WTC11 (cell line): Measurements from ENCODE around the gene DHFR. TPM values are rescaled to one million over a fixed set of nuclear protein-coding genes. Genes with fewer than 3 reads are reported as not detected.

Experiments
- ATAC-seq: fragments of 200-7000 bp; cut with Tn5 transposase; 2 replicates; pipeline ENCODE4 v1.10.0; 2021; ENCODE audit warnings: mild to moderate bottlenecking, moderate library complexity
- CTCF ChIA-PET: fragments of 300-600 bp; sonication (Branson Sonifier 250); formaldehyde crosslinking; loops from one replicate; lab custom pipeline; 2021; ENCODE audit warnings: antibody characterized with exemption; lab: Charles Lee
- POLR2A ChIA-PET: fragments of 350-600 bp; sonication (Branson Sonifier 250); formaldehyde crosslinking; loops from one replicate; lab custom pipeline; 2021; ENCODE audit warnings: antibody characterized with exemption; lab: Charles Lee
- DNase-seq: peaks from one replicate; pipeline ENCODE4 v3.0.0; 2021; ENCODE audit warnings: low spot score
- H3K27ac Mint-ChIP-seq: 2 replicates; pipeline ENCODE4 v1.8.0; 2021; ENCODE audit warnings: mixed read lengths
- H3K27me3 Mint-ChIP-seq: 2 replicates; pipeline ENCODE4 v1.8.0; 2021; ENCODE audit warnings: low read depth, mild to moderate bottlenecking, moderate library complexity, mixed read lengths
- H3K36me3 Mint-ChIP-seq: 2 replicates; pipeline ENCODE4 v1.8.0; 2021; ENCODE audit warnings: mixed read lengths
- H3K4me1 Mint-ChIP-seq: 2 replicates; pipeline ENCODE4 v1.8.0; 2022; ENCODE audit warnings: mixed read lengths
- H3K4me3 Mint-ChIP-seq: 2 replicates; pipeline ENCODE4 v1.8.0; 2021; ENCODE audit warnings: mild to moderate bottlenecking, moderate library complexity, mixed read lengths
- H3K9me3 Mint-ChIP-seq: 2 replicates; pipeline ENCODE4 v1.8.0; 2021; ENCODE audit warnings: mixed read lengths
- ATF1 ChIP-seq: sonication (generic); formaldehyde crosslinking; IDR thresholded peaks from 2 replicates; pipeline ENCODE4 v1.8.1; 2023; ENCODE audit warnings: mild to moderate bottlenecking, moderate library complexity, missing genetic modification reagents
- ESRRA ChIP-seq: sonication (generic); formaldehyde crosslinking; IDR thresholded peaks from 2 replicates; pipeline ENCODE4 v1.8.1; 2022; ENCODE audit warnings: mild to moderate bottlenecking, missing genetic modification reagents, borderline replicate concordance
- ETV6 ChIP-seq: sonication (generic); formaldehyde crosslinking; IDR thresholded peaks from 2 replicates; pipeline ENCODE4 v1.8.1; 2022; ENCODE audit warnings: mild to moderate bottlenecking, missing genetic modification reagents
- GABPB1 ChIP-seq: sonication (generic); formaldehyde crosslinking; IDR thresholded peaks from 2 replicates; pipeline ENCODE4 v1.8.1; 2023; ENCODE audit warnings: mild to moderate bottlenecking, missing genetic modification reagents
- NFE2L1 ChIP-seq: sonication (generic); formaldehyde crosslinking; IDR thresholded peaks from 2 replicates; pipeline ENCODE4 v1.8.1; 2023; ENCODE audit warnings: missing genetic modification reagents
- ZNF671 ChIP-seq: fragments of 250-450 bp; sonication (Bioruptor Pico); IDR thresholded peaks from 2 replicates; pipeline ENCODE4 v1.8.0; 2021; ENCODE audit warnings: mild to moderate bottlenecking
- total RNA-seq: library from RNA; stranded (reverse); gene quantifications from 3 replicates; pipeline ENCODE4 v1.2.3, GENCODE V29; 2021
- TF ChIP-seq, protein P1 (sequence below): sonication (generic); formaldehyde crosslinking; IDR thresholded peaks from 2 replicates; pipeline ENCODE4 v1.8.1; 2023; ENCODE audit warnings: mild to moderate bottlenecking, missing genetic modification reagents
- TF ChIP-seq, protein P2 (sequence below): fragments of 250-450 bp; sonication (Bioruptor Pico); IDR thresholded peaks from 2 replicates; pipeline ENCODE4 v1.9.0; 2021; ENCODE audit warnings: mild to moderate bottlenecking
- TF ChIP-seq, protein P3 (sequence below): sonication (generic); formaldehyde crosslinking; IDR thresholded peaks from 2 replicates; pipeline ENCODE4 v1.8.0; 2023; ENCODE audit warnings: mild to moderate bottlenecking, missing genetic modification reagents
- TF ChIP-seq, protein P4 (sequence below): fragments of 250-450 bp; sonication (Bioruptor Pico); conservative IDR thresholded peaks from 2 replicates; pipeline ENCODE4 v1.9.0; 2021; ENCODE audit warnings: mild to moderate bottlenecking
- TF ChIP-seq, protein P5 (sequence below): sonication (generic); formaldehyde crosslinking; IDR thresholded peaks from 2 replicates; pipeline ENCODE4 v1.8.0; 2022; ENCODE audit warnings: mild to moderate bottlenecking, missing genetic modification reagents
- TF ChIP-seq, protein P6 (sequence below): fragments of 250-450 bp; sonication (Bioruptor Pico); IDR thresholded peaks from 2 replicates; pipeline ENCODE4 v1.9.0; 2021; ENCODE audit warnings: mild to moderate bottlenecking
- TF ChIP-seq, protein P7 (sequence below): sonication (generic); formaldehyde crosslinking; IDR thresholded peaks from 2 replicates; pipeline ENCODE4 v1.8.1; 2022; ENCODE audit warnings: mild to moderate bottlenecking, missing genetic modification reagents, moderate library complexity, borderline replicate concordance
- TF ChIP-seq, protein P8 (sequence below): fragments of 250-450 bp; sonication (Bioruptor Pico); IDR thresholded peaks from 2 replicates; pipeline ENCODE4 v1.8.0; 2021; ENCODE audit warnings: mild to moderate bottlenecking

DHFR gene
- total RNA-seq, 1 experiment from 2014 or later = 68.0 TPM

DNA sequence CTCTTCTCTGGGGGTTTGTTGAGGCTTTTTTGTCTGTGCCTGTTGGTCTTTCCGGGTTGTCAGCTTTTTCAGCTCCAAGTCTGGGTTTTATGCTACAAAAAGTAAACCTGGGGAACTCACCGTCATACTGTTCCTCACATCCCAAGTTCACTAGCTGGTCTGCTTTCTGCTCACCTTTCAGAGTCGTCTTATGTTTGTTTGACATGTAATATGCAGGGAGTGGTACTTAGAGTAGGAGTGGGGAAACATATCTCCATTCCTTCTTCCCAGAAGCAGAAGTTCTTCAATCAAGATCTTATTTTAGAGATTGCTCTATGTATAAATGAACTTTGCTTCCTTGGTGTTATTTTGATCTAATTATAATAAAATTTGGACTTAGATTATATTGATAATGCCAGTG is 41.7 kb upstream of the DHFR start (continued):
- no peak for TF ChIP-seq NFE2L1 (CRISPR knock-in tag)

DNA sequence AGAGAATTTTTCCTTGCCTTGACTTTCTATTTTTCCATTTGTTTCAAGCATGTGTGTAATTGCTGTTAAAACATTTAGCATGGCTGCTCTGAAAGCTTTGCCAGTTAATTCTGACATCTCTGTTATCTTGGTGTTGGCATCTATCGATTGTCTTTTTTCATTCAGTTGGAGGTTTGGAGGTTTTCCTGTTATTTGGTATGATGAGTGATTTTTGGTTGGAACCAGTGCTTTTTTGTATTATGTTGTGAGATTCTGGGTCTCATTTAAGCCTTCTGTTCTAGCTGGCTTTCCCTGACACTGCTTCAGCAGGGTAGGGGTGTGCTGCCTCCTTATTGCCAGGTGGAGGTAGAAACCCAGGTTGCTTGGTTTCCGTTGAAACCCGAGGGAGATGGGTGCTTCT is 40.9 kb upstream of the DHFR start:
- Mint-ChIP-seq H3K36me3 (no peaks in the 10 kb centered on the region; the same call in 1 of the 2 replicates), H3K4me3 (no peak overlapping the region), H3K27me3 (no peaks in the 10 kb centered on the region), H3K4me1 (peaks cover 6% of the 10 kb centered on the region), H3K27ac (no peak overlapping the region), H3K9me3 (no peaks in the 10 kb centered on the region)
- TF ChIP-seq ETV6 = no peak
- DNase-seq (no peak), ATAC-seq (no peak)
- CTCF ChIA-PET = interaction anchor here (0.7 kb wide), 1 partner anchor 16 kb away, joined by 3 read pairs; no protein-coding TSS in a partner anchor
- POLR2A ChIA-PET = no interaction called here

DNA sequence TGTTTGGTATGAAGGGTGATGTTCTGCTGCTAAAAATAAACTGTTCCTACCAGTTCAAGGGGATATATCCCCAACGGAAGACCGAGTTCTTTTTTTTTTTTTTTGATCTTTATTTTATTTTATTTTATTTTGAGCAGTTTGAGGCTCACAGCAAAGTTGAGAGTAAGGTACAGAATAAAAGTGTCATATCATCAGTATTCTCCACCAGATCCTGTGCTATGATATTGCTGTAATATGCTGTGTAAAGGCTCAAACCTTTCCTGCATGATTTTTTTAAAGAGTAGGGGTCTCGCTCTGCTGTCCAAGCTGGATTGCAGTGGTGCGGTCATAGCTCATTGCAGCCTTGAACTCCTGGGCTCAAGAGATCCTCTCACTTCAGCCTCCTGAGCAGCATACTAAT is 34.8 kb upstream of the DHFR start:
- no peak for ATAC-seq
- no peaks in the 10 kb centered on the region for H3K36me3 Mint-ChIP-seq
- TF ChIP-seq ESRRA = no peak
- TF ChIP-seq, protein P1, sequence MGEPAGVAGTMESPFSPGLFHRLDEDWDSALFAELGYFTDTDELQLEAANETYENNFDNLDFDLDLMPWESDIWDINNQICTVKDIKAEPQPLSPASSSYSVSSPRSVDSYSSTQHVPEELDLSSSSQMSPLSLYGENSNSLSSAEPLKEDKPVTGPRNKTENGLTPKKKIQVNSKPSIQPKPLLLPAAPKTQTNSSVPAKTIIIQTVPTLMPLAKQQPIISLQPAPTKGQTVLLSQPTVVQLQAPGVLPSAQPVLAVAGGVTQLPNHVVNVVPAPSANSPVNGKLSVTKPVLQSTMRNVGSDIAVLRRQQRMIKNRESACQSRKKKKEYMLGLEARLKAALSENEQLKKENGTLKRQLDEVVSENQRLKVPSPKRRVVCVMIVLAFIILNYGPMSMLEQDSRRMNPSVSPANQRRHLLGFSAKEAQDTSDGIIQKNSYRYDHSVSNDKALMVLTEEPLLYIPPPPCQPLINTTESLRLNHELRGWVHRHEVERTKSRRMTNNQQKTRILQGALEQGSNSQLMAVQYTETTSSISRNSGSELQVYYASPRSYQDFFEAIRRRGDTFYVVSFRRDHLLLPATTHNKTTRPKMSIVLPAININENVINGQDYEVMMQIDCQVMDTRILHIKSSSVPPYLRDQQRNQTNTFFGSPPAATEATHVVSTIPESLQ (CRISPR knock-in tag) = no peak
- no peak for TF ChIP-seq ATF1
- TF ChIP-seq, protein P2, sequence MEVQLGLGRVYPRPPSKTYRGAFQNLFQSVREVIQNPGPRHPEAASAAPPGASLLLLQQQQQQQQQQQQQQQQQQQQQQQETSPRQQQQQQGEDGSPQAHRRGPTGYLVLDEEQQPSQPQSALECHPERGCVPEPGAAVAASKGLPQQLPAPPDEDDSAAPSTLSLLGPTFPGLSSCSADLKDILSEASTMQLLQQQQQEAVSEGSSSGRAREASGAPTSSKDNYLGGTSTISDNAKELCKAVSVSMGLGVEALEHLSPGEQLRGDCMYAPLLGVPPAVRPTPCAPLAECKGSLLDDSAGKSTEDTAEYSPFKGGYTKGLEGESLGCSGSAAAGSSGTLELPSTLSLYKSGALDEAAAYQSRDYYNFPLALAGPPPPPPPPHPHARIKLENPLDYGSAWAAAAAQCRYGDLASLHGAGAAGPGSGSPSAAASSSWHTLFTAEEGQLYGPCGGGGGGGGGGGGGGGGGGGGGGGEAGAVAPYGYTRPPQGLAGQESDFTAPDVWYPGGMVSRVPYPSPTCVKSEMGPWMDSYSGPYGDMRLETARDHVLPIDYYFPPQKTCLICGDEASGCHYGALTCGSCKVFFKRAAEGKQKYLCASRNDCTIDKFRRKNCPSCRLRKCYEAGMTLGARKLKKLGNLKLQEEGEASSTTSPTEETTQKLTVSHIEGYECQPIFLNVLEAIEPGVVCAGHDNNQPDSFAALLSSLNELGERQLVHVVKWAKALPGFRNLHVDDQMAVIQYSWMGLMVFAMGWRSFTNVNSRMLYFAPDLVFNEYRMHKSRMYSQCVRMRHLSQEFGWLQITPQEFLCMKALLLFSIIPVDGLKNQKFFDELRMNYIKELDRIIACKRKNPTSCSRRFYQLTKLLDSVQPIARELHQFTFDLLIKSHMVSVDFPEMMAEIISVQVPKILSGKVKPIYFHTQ (CRISPR knock-in tag) = no peak
- TF ChIP-seq ZNF671 (CRISPR knock-in tag) = no peak
- TF ChIP-seq, protein P3, sequence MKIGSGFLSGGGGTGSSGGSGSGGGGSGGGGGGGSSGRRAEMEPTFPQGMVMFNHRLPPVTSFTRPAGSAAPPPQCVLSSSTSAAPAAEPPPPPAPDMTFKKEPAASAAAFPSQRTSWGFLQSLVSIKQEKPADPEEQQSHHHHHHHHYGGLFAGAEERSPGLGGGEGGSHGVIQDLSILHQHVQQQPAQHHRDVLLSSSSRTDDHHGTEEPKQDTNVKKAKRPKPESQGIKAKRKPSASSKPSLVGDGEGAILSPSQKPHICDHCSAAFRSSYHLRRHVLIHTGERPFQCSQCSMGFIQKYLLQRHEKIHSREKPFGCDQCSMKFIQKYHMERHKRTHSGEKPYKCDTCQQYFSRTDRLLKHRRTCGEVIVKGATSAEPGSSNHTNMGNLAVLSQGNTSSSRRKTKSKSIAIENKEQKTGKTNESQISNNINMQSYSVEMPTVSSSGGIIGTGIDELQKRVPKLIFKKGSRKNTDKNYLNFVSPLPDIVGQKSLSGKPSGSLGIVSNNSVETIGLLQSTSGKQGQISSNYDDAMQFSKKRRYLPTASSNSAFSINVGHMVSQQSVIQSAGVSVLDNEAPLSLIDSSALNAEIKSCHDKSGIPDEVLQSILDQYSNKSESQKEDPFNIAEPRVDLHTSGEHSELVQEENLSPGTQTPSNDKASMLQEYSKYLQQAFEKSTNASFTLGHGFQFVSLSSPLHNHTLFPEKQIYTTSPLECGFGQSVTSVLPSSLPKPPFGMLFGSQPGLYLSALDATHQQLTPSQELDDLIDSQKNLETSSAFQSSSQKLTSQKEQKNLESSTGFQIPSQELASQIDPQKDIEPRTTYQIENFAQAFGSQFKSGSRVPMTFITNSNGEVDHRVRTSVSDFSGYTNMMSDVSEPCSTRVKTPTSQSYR (CRISPR knock-in tag) = no peak
- TF ChIP-seq GABPB1 (CRISPR knock-in tag) = no peak
- TF ChIP-seq, protein P4, sequence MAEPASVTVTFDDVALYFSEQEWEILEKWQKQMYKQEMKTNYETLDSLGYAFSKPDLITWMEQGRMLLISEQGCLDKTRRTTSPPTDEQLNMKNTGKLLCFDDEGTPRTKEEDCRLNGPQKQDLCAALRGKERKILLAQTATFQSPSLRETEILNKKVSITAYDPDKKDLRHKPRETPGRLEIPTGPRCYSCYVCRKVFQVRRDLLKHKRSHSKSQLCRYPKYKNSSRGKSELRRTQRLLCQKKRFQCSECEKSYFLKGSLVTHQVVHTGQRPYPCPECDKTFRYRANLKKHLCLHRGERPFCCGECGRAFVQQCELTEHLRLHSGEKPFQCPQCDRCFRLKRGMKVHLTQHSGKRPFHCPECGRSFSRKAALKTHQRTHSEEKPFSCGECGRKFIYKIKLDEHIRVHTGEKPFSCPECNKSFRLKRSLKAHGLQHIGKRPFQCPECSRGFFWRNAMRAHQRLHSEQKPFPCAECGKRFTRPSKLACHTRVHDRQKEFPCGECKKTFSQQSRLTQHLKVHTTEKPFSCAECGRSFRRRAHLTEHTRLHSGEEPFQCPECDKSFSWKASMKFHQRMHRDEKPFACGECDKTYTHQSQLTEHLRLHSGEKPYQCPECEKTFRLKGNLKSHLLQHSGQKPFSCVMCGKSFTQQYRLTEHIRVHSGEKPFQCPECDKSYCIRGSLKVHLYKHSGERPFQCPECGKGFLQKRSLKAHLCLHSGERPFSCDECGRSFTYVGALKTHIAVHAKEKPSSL = no peak
- TF ChIP-seq, protein P5, sequence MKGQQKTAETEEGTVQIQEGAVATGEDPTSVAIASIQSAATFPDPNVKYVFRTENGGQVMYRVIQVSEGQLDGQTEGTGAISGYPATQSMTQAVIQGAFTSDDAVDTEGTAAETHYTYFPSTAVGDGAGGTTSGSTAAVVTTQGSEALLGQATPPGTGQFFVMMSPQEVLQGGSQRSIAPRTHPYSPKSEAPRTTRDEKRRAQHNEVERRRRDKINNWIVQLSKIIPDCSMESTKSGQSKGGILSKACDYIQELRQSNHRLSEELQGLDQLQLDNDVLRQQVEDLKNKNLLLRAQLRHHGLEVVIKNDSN (CRISPR knock-in tag) = no peak
- TF ChIP-seq, protein P6, sequence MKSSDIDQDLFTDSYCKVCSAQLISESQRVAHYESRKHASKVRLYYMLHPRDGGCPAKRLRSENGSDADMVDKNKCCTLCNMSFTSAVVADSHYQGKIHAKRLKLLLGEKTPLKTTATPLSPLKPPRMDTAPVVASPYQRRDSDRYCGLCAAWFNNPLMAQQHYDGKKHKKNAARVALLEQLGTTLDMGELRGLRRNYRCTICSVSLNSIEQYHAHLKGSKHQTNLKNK (CRISPR knock-in tag) = no peak
- TF ChIP-seq, protein P7, sequence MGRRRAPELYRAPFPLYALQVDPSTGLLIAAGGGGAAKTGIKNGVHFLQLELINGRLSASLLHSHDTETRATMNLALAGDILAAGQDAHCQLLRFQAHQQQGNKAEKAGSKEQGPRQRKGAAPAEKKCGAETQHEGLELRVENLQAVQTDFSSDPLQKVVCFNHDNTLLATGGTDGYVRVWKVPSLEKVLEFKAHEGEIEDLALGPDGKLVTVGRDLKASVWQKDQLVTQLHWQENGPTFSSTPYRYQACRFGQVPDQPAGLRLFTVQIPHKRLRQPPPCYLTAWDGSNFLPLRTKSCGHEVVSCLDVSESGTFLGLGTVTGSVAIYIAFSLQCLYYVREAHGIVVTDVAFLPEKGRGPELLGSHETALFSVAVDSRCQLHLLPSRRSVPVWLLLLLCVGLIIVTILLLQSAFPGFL (CRISPR knock-in tag) = no peak
- TF ChIP-seq, protein P8, sequence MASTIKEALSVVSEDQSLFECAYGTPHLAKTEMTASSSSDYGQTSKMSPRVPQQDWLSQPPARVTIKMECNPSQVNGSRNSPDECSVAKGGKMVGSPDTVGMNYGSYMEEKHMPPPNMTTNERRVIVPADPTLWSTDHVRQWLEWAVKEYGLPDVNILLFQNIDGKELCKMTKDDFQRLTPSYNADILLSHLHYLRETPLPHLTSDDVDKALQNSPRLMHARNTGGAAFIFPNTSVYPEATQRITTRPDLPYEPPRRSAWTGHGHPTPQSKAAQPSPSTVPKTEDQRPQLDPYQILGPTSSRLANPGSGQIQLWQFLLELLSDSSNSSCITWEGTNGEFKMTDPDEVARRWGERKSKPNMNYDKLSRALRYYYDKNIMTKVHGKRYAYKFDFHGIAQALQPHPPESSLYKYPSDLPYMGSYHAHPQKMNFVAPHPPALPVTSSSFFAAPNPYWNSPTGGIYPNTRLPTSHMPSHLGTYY = no peak
- H3K27me3 Mint-ChIP-seq = no peaks in the 10 kb centered on the region
- H3K4me3 Mint-ChIP-seq = no peak overlapping the region
- H3K27ac Mint-ChIP-seq = no peak overlapping the region
- H3K4me1 Mint-ChIP-seq = peaks cover 8% of the 10 kb centered on the region
- no peak for DNase-seq
- POLR2A ChIA-PET = no interaction called here
- H3K9me3 Mint-ChIP-seq = no peaks in the 10 kb centered on the region
- CTCF ChIA-PET = interaction anchor here (0.6 kb wide), 1 partner anchor 705 kb away, joined by 3 read pairs; the partner anchor contains the start of gene ACOT12
